Sigmoid colon (tissue), 4 donors: ENCODE results near the gene PLD3.

ENCODE experiments used
- POLR2AphosphoS5 ChIP-seq, 4 donors: sonication (generic); formaldehyde crosslinking; IDR thresholded peaks; one replicate each; pipeline ENCODE4 v1.6.1; 2017; ENCODE audit warnings: antibody characterized with exemption in 4 of 4
- TF ChIP-seq, protein P1 (sequence below), 4 experiments: fragments of 450-650 bp in 3 of 4; fragments of 200-600 bp in 1 of 4; IDR thresholded peaks; one replicate each; pipeline ENCODE4 v1.5.1; 2016 to 2019; ENCODE audit warnings: antibody characterized with exemption in 4 of 4, mild to moderate bottlenecking in 3 of 4, moderate library complexity in 2 of 4

GRCh38 chr19:40411958-40412499, 63.5 kb downstream of the PLD3 start:
- TF ChIP-seq, protein P1, sequence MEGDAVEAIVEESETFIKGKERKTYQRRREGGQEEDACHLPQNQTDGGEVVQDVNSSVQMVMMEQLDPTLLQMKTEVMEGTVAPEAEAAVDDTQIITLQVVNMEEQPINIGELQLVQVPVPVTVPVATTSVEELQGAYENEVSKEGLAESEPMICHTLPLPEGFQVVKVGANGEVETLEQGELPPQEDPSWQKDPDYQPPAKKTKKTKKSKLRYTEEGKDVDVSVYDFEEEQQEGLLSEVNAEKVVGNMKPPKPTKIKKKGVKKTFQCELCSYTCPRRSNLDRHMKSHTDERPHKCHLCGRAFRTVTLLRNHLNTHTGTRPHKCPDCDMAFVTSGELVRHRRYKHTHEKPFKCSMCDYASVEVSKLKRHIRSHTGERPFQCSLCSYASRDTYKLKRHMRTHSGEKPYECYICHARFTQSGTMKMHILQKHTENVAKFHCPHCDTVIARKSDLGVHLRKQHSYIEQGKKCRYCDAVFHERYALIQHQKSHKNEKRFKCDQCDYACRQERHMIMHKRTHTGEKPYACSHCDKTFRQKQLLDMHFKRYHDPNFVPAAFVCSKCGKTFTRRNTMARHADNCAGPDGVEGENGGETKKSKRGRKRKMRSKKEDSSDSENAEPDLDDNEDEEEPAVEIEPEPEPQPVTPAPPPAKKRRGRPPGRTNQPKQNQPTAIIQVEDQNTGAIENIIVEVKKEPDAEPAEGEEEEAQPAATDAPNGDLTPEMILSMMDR (IDR thresholded peaks at IDR 0.05) = no peak
- TF ChIP-seq POLR2AphosphoS5 (IDR thresholded peaks at IDR 0.05) = no peak
